SK-MEL-5 (cell line): ENCODE data around the gene S100A10. TPM values are rescaled to one million over a fixed set of nuclear protein-coding genes. Genes with fewer than 3 reads are reported as not detected.
A peak's percentile ranks its signal among the peaks of the same experiment; 100 is the strongest.

Experiments used
- DNase-seq: peaks from one replicate; pipeline ENCODE4 v3.0.0-alpha.2; 2016; ENCODE audit warnings: low read depth, low spot score
- in situ Hi-C: cut with HindIII; loops from 2 replicates; pipeline ENCODE4 v1.10.0; 2016; ENCODE audit warnings: low sequenced_read_pairs, high pct_unique_total_duplicates, low pct_unique_long_range_greater_than_20kb
- polyA plus RNA-seq, 2 experiments: library from polyadenylated mRNA; depleted of rRNA; stranded (reverse); fragments of >200 nt; gene quantifications; 2 replicates each; pipeline ENCODE4 v1.2.3, GENCODE V29; 2015
- total RNA-seq: library from RNA; depleted of rRNA; stranded (reverse); fragments of >200 nt; shearing (Covaris generic); gene quantifications from 2 replicates; pipeline ENCODE4 v1.2.3, GENCODE V29; 2014; rRNA removed

Gene S100A10, protein sequence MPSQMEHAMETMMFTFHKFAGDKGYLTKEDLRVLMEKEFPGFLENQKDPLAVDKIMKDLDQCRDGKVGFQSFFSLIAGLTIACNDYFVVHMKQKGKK
- 89.9 and 118 TPM in 2 replicates for total RNA-seq
- 152 and 205 TPM in 2 replicates for polyA plus RNA-seq (2015; cell fraction: cytosol; rRNA removed)
- polyA plus RNA-seq (2015; cell fraction: nucleus; rRNA removed): 28.1 and 39.9 TPM in 2 replicates

- in situ Hi-C loops: no loop called here
- peak; percentile 79 for DNase-seq
Measured at GRCh38 chr1:151993734-151994496, at the start of gene S100A10. TSS of gene S100A10 (minus strand) at chr1:151993859. CDS start at chr1:151986230, 7,629 bp downstream.

DNA sequence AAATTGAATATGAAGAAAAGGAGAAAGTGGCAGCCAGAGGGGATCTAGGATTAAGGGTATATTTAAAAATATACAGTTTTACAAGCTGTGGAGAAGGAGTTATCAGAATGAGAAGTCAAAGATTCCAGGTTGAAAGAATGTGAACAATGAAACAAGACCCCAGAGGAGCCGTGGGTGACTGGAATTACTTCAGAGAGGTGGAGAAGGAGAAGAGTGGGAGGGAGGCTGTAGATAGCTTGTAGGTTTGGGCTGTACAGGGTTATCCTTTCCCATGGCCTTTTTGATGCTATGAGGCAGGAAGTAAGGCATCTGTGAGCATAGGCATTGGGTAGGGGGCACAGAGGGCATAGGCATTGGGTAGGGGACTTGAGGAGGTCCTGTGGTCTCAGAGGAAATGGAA, 48.4 kb upstream of the S100A10 start:
- DNase-seq: no peak
- in situ Hi-C loops: no loop called here

DNA sequence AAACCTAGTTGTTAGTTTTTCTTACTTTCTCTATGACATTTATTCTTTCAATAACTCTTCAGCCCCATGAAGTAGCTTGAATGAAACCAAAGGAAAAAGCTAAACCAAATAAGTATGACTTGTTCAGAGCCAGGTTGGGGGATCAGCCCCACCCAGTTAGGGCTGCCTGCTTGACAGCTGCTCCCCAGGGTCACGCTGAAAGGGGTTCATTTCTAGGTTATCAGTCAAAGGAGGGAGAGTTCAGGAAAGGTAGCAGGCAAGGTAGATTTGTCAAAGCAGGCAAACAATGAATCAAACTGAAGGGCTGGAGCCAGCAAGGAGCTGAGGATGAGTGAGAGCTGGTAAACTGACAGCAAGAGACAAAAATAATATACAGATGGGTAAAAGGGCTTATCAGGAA, 46.2 kb upstream of the S100A10 start:
- no peak for DNase-seq
- in situ Hi-C loops: no loop called here

DNA sequence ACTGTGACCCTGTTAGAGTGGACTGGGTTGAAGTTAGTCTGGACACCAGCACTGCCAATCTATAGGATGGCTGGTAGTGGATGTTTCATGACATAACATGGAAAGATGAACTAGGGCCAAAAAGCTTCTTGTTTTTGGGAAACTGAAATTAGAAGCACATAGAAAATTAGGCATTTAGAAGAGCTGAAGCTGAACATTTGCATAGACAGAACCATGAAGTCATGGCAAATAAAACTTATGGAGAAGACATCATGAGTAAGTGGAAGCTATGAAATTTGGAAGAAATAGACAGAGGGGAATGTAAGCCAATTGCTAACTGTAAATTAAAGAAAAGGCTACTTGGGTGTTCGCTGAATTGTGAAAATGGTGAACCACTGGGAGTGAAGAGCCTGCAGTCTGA, 45.8 kb upstream of the S100A10 start:
- in situ Hi-C loops: no loop called here

GRCh38 chr1:152038871-152039270, 45.2 kb upstream of the S100A10 start:
- in situ Hi-C loops: no loop called here
- DNase-seq: no peak

More for the DNA sequence above, 45.8 kb upstream of the S100A10 start:
- DNase-seq: no peak

GRCh38 chr1:152036267-152037216, 42.9 kb upstream of the S100A10 start, which contains the start of gene S100A11:
TSS of gene S100A11 (minus strand) at chr1:152037004. CDS start at chr1:152036915, 89 bp downstream.
- in situ Hi-C loops: no loop called here
- DNase-seq: peak; percentile 91

DNA sequence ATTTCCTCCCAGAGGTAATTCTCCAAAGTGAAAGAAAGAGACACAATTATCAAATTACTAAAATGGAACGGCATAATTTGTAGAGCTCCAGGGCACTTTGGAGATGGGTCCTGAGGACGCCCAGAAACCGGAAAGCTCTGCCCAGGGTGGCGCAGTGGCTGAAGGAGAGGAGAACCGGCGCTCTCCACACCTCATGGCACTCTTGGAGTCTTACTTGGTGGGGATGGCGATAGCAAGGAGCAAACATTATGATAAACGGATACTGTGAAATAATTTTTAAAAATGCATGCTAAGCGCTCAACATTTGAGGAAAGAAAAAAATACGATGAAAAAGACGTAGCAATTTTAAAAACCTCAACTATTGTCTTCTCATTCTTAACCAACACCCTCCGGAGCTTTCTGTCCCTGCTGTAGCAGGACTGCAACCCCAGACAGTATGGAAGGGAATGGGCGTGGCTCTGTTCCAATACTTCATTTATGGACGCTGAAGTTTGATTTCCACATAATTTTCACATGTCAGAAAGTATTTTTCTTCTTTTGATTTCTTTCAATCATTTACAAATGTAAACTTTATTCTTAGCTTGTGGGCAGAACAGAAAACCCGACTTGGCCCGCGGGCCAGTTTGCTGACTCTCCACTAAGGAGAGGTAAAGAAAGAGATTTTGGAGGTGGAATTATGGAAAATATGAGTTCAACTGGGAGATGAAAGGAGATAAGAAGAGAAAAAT, 42.0 kb upstream of the S100A10 start:
- in situ Hi-C loops: no loop called here
- peak; percentile 54 for DNase-seq

GRCh38 chr1:152034654-152035538, 41.2 kb upstream of the S100A10 start:
- in situ Hi-C loops: no loop called here
- peak; percentile 88 for DNase-seq

DNA sequence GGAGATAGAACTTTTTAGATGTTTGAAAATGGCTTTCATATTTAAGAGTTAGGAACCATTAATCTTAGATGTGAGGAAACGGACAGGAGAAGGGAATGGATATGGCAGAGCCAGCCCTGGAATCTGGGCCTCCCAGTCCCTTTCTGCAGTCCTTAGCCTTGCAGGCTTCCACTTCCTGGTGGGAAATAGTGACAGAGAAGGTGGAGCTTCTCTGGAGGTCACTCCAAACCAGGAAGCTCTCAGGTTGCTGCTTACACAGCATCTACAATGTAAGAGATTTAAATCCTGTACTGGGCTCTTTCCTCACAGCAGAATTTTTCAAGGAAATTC, 40.6 kb upstream of the S100A10 start:
- in situ Hi-C loops: no loop called here
- DNase-seq: no peak

DNA sequence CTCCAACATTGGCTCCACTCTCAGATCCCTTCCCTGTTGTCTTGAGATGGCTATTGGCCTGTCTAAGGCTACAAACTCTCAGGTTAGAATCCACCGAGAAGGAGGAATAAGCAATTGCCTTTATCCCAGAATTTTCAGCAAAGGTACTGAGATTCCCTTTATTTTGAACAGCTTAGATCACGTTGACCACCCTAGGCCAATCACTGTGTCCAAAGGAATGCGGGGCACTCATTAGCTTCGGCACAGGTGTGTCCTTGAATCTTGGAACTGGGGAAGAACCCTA, 36.2 kb upstream of the S100A10 start:
- no peak for DNase-seq
- in situ Hi-C loops: no loop called here

- in situ Hi-C loops: no loop called here
- DNase-seq: peak; percentile 21
Measured at GRCh38 chr1:152029144-152029928, 35.7 kb upstream of the S100A10 start.

GRCh38 chr1:152026895-152027294, 33.2 kb upstream of the S100A10 start:
- in situ Hi-C loops: no loop called here
- DNase-seq: no peak

- in situ Hi-C loops: no loop called here
- DNase-seq: no peak
Measured at GRCh38 chr1:152024223-152024622, 30.6 kb upstream of the S100A10 start.

GRCh38 chr1:152023221-152023620, 29.6 kb upstream of the S100A10 start:
- no peak for DNase-seq
- in situ Hi-C loops: no loop called here

DNA sequence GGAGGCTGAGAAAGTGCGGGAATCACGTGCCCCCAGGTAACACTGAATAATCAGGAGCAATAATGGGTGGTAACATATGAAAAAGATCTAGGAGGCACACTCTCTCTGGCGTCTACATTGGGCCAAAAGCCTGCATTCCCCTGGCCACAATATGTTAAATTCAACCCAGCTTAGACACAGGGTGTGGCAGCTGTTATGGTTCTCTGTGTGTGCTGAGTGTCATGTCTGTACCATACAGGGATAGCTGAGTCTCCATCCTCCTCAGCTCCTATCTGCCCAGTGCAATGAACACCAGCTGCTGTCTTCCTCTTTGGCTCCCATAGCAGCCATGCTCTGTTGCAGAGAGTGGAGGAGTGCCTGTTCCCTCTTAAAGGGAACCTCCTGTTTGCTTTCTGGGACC, 28.8 kb upstream of the S100A10 start:
- in situ Hi-C loops: no loop called here
- DNase-seq: no peak

DNA sequence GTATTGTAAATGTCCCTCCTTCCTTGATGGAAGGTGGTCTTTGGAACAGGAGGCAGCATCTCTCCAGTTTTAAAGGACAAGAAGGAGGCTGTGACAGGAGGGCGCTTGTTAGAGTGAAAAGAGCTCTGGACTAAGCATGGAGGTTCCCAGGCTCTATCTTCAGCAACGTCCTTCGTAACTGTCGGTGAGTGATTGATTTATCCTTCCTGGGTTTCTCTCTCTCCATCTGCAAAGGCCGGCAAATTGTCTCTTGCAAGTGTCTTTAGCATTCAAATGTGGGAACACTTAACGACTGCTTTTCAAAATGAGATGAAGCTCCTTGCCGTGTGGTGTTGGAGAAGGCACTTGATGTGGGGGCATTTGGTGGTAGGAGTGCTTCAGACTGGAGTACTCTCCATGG, 27.9 kb upstream of the S100A10 start:
- in situ Hi-C loops: no loop called here

More for the DNA sequence above, 27.9 kb upstream of the S100A10 start:
- DNase-seq: no peak
